OCI-LY1 (cell line): ENCODE results near the gene OR10H5.

ENCODE experiments used
- H2AFZ ChIP-seq: fragments of 200-600 bp; sonication (generic), shearing (Covaris generic); 2 replicates; pipeline ENCODE4 v1.6.0; 2014; ENCODE audit warnings: antibody characterized with exemption, mild to moderate bottlenecking, low read length
- H3F3A ChIP-seq: fragments of 200-600 bp; sonication (generic), shearing (Covaris generic); 2 replicates; pipeline ENCODE4 v1.6.0; 2014; ENCODE audit warnings: mild to moderate bottlenecking, antibody characterized with exemption, low read length, moderate library complexity; ENCODE audit not compliant: insufficient read depth
- H3K27ac ChIP-seq: fragments of 200-600 bp; sonication (generic); 2 replicates; pipeline ENCODE4 v1.5.1; 2014; ENCODE audit warnings: low read length, mixed run types, mild to moderate bottlenecking, low read depth; ENCODE audit not compliant: poor library complexity, severe bottlenecking
- H3K27me3 ChIP-seq: fragments of 200-600 bp; sonication (generic); 2 replicates; pipeline ENCODE4 v1.6.0; 2014; ENCODE audit warnings: antibody characterized with exemption, mild to moderate bottlenecking, low read length, moderate library complexity; ENCODE audit not compliant: insufficient read depth
- H3K36me3 ChIP-seq: fragments of 200-600 bp; sonication (generic); 2 replicates; pipeline ENCODE4 v1.6.1; 2014; ENCODE audit warnings: mild to moderate bottlenecking, antibody characterized with exemption, low read length, moderate library complexity, mixed read lengths; ENCODE audit not compliant: insufficient read depth
- H3K4me1 ChIP-seq: fragments of 200-600 bp; sonication (generic); 2 replicates; pipeline ENCODE4 v1.5.1; 2014; ENCODE audit warnings: mild to moderate bottlenecking, low read length, moderate library complexity; ENCODE audit not compliant: insufficient read depth, severe bottlenecking
- H3K4me2 ChIP-seq: fragments of 200-600 bp; sonication (generic), shearing (Covaris generic); 2 replicates; pipeline ENCODE4 v1.6.1; 2014; ENCODE audit warnings: low read length
- H3K4me3 ChIP-seq: fragments of 200-600 bp; sonication (generic); 2 replicates; pipeline ENCODE4 v1.5.1; 2014; ENCODE audit warnings: low read length, low read depth, mild to moderate bottlenecking, mixed read lengths; ENCODE audit not compliant: poor library complexity, severe bottlenecking
- H3K79me2 ChIP-seq: fragments of 200-600 bp; shearing (Covaris generic); 2 replicates; pipeline ENCODE4 v1.6.1; 2016; ENCODE audit warnings: mixed run types, low read length, mixed read lengths; ENCODE audit not compliant: insufficient read depth
- H3K9ac ChIP-seq: fragments of 200-600 bp; sonication (generic), shearing (Covaris generic); 2 replicates; pipeline ENCODE4 v1.6.1; 2014; ENCODE audit warnings: mild to moderate bottlenecking, low read length, mixed read lengths
- H3K9me2 ChIP-seq: fragments of 200-600 bp; sonication (generic), shearing (Covaris generic); 2 replicates; pipeline ENCODE4 v1.6.1; 2014; ENCODE audit warnings: low read depth, mild to moderate bottlenecking, low read length, mixed read lengths
- H3K9me3 ChIP-seq: fragments of 200-600 bp; shearing (Covaris generic); 2 replicates; pipeline ENCODE4 v1.6.1; 2014; ENCODE audit warnings: low read length, mixed read lengths
- H4K20me1 ChIP-seq: fragments of 200-600 bp; sonication (generic), shearing (Covaris generic); 2 replicates; pipeline ENCODE4 v1.6.0; 2016; ENCODE audit warnings: mild to moderate bottlenecking, low read length; ENCODE audit not compliant: insufficient read depth
- CTCF ChIP-seq: fragments of 200-600 bp; sonication (generic), shearing (Covaris generic); IDR thresholded peaks from 2 replicates; pipeline ENCODE4 v1.5.1; 2017; ENCODE audit warnings: mild to moderate bottlenecking, antibody characterized with exemption, low read length, moderate library complexity, mixed read lengths
- EZH2 ChIP-seq: fragments of 200-600 bp; sonication (generic), shearing (Covaris generic); IDR thresholded peaks from 2 replicates; pipeline ENCODE4 v1.8.0; 2017; ENCODE audit warnings: borderline replicate concordance, mixed run types, mild to moderate bottlenecking, antibody characterized with exemption, low read length, moderate library complexity, mixed read lengths

Gene OR10H5

GRCh38 chr19:15748239-15748638 lies 39.2 kb upstream of the OR10H5 start:
- no peak overlapping the region for H2AFZ ChIP-seq
- no peaks in the 10 kb centered on the region for H3K9me2 ChIP-seq
- H4K20me1 ChIP-seq, result no peaks in the 10 kb centered on the region
- H3K4me3 ChIP-seq, result no peak overlapping the region
- TF ChIP-seq CTCF (no peak), EZH2 (no peak)
- no peaks in the 10 kb centered on the region for H3K79me2 ChIP-seq
- H3K9me3 ChIP-seq, result no peaks in the 10 kb centered on the region
- peaks cover 4% of the 10 kb centered on the region; the same call in 1 of the 2 replicates for H3K27me3 ChIP-seq
- no peaks in the 10 kb centered on the region for H3K4me1 ChIP-seq
- no peaks in the 10 kb centered on the region for H3K36me3 ChIP-seq
- H3K9ac ChIP-seq, result no peak overlapping the region
- no peak overlapping the region for H3K4me2 ChIP-seq
- no peak overlapping the region for H3K27ac ChIP-seq
- no peaks in the 10 kb centered on the region for H3F3A ChIP-seq

GRCh38 chr19:15758379-15758778 lies 29.1 kb upstream of the OR10H5 start:
- H4K20me1 ChIP-seq, result no peaks in the 10 kb centered on the region
- no peak overlapping the region for H2AFZ ChIP-seq
- no peak overlapping the region for H3K27ac ChIP-seq
- no peaks in the 10 kb centered on the region; the same call in 1 of the 2 replicates for H3K27me3 ChIP-seq
- no peak for TF ChIP-seq CTCF
- no peak for TF ChIP-seq EZH2
- no peak overlapping the region for H3K4me3 ChIP-seq
- no peak overlapping the region for H3K4me2 ChIP-seq
- H3K4me1 ChIP-seq, result no peaks in the 10 kb centered on the region
- no peaks in the 10 kb centered on the region for H3K9me2 ChIP-seq
- H3K79me2 ChIP-seq, result no peaks in the 10 kb centered on the region
- no peaks in the 10 kb centered on the region for H3F3A ChIP-seq
- H3K9ac ChIP-seq, result no peak overlapping the region
- H3K36me3 ChIP-seq, result no peaks in the 10 kb centered on the region
- H3K9me3 ChIP-seq, result no peaks in the 10 kb centered on the region

- no peak overlapping the region for H3K4me3 ChIP-seq
- H3K27me3 ChIP-seq, result no peaks in the 10 kb centered on the region; the same call in 1 of the 2 replicates
- no peaks in the 10 kb centered on the region for H3K36me3 ChIP-seq
- H3K9me2 ChIP-seq, result no peaks in the 10 kb centered on the region
- no peaks in the 10 kb centered on the region for H3K4me1 ChIP-seq
- no peak overlapping the region for H2AFZ ChIP-seq
- H3K9me3 ChIP-seq, result no peaks in the 10 kb centered on the region
- H3K79me2 ChIP-seq, result no peaks in the 10 kb centered on the region
- no peak for TF ChIP-seq EZH2
- peak; percentile 41; the same call in 1 of the 2 replicates for TF ChIP-seq CTCF
- H4K20me1 ChIP-seq, result no peaks in the 10 kb centered on the region
- H3K9ac ChIP-seq, result no peak overlapping the region
- no peak overlapping the region for H3K27ac ChIP-seq
- no peaks in the 10 kb centered on the region for H3F3A ChIP-seq
- no peak overlapping the region for H3K4me2 ChIP-seq
Measured at GRCh38 chr19:15759962-15760565, 27.4 kb upstream of the OR10H5 start.
